NOMO-1 (cell line): ENCODE measurements around the gene COA1.
A peak's percentile ranks its signal among the peaks of the same experiment; 100 is the strongest.
"Not testable (repeated sequence)": the region's sequence is repeated elsewhere in the genome, so short reads cannot be mapped to it uniquely, and the experiment has no call there.

Experiments used
- DNase-seq, 2 experiments: peaks; one replicate each; lab custom pipeline; 2025; ENCODE audit not compliant: unreplicated experiment in 2 of 2; lab: John Stamatoyannopoulos, UW

COA1 gene

DNA sequence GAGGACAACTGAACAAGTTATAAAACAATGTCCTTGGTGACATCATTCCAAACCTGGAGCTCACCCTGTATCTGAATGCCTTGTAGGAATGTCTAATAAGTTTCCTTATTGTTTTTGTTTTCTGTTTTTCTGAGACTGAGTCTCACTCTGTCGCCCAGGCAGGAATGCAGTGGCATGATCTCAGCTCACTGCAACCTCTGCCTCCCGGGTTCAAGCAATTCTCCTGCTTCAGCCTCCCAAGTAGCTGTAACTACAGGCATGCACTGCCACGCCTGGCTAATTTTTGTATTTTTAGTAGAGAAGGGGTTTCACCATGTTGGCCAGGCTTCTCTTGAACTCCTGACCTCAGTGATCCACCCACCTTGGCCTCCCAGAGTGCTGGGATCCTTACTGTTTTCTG is 2.2 kb upstream of the COA1 start:
- not testable (repeated sequence) for DNase-seq

DNA sequence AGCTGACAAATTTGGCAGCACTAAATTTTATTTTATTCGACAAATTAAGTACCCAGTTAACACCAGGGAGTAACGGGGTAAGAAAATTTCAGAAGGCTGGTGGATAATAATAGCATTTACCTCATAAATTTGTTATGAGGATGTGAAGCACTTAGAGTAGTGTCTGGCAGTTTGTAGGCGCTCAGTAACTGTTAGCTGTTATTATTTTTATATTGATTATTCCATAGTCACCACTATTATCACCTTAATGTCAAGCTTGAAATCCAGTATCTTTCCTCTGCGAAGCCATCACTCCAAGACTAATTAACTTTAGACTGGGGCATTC is 563 bp upstream of the COA1 start:
- peak in 1 of 2 experiments; percentile 33 for DNase-seq

DNA sequence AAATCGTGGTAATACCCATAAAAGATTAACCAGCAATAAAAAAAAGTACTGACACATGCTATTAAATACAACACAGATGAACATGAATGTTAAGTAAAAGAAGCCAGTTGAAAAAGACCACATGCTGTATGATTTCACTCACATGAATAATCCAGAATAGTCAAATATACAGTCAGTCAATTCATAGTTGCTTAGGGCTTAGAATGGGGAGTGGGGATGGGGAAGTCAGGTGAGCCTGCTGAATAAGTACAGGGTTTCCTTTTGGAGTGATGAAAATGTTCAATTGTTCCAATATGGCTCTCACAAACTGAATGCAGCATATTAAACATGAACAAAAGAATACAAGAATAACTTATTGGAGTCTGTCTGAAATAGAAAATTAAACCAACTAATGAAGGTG is 1.8 kb downstream of the COA1 start:
- DNase-seq = no peak

DNA sequence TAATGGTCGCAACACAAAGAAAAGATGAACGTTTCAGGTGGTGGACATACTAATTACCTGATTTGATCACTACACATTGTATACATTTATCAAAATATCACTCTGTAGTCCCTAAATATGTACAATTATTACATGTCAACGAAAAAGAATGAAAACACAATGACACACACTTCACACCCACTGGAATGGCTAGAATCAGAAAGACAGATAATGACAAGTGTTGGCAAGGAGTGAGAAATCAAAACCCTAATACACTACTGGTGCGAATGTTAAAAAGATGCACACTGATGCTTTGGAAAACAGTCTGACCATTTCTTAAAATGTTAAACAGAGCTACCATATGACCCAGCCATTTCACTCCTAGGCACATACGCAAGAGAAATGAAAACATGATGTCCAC is 2.3 kb downstream of the COA1 start:
- DNase-seq = no peak

DNA sequence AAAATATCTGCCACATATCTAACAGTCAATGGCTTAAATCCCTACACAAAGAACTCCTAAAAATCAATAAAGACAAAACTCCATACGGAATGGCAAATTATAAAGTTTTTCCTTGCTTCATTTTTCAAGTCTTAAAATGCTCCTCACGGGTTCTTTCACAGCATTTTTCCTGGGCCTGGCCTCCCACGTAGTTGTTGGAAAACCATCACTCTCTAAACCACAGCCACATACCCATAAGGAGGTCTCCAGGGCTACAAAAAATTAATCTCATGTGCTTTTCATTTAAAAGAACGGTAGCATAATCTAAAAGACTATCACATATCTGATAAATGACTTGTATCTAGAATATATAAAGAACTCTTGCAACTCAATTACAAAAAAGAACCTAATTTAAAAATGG is 2.9 kb downstream of the COA1 start:
- no peak for DNase-seq

DNA sequence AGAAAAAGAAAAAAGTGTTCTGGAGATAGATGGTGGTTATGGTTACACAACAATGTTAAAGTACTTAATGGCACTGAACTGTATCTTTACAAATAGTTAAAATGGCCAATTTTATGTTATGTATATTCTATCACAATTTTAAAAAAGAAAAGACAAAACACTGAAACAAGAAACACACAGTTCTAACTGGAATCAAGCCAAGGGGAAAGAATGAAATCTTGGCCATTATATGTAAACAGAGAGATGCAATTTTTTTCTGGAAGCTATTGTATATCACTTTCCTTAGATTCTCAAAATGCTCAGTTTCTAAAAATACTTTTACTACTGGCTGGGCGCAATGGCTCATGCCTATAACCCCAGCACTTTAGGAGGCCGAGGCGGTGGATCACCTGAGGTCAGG is 4.1 kb downstream of the COA1 start:
- no peak for DNase-seq

DNA sequence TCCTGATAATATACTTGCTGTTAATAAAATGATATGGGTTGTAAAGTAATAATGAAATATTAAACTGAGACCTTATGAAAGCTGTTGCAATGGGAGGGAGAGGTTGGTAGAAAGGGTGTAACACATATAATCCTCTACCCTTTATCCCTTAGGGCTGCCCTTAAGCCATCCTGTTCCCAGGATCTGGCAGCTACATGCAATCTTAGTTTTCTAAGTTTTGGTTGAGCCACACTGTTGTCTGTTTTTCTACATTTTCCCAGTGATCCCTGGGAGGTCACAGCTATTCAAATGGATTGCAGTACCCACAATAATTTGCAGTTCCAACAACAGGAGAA is 6.3 kb downstream of the COA1 start:
- no peak for DNase-seq

DNA sequence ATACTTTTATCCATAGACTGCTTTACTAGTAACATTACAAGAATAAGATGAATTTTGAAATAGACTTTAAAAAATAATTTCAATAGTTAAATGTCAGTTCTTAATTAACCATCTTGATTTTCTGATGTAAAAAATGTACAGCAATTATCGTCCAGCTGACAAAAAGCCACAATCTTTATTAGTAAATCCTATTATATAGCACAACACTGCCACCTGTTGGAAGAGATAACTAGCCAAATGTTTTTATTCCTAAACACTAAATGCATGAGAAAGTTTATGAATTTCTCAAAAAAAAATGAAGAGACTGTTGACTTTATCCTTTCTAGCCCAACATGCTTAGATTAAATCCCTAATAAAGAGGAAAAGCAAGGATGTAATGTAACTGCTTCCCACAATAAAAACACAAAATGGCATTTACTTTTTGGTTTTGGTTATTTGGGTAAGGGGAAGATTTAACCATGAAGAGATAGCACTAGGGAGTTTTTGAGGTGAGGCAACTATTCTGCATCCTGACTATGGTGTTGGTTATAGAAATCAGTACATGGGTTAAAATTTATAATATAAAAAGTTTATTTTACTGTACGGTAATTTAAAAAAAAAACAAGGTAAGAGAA is 8.0 kb downstream of the COA1 start:
- peak in 1 of 2 experiments; percentile 43 for DNase-seq

DNA sequence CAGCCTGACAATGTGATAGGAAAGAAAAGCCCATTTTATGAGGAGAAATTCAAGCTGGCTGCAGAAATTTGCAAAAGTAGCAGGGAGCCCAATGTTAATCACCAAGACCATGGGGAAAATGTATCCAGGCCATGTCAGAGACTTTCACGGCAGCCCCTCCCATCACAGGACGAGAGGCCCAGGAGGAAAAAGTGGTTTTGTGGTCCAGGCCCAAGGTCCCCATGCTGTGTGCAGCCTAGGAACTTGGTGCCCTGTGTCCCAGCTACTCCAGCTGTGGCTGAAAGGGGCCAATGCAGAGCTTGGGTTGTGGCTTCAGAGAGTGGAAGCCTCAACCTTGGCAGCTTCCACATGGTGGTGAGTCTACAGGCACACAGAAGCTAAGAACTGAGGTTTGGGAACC is 12.7 kb downstream of the COA1 start:
- no peak for DNase-seq

DNA sequence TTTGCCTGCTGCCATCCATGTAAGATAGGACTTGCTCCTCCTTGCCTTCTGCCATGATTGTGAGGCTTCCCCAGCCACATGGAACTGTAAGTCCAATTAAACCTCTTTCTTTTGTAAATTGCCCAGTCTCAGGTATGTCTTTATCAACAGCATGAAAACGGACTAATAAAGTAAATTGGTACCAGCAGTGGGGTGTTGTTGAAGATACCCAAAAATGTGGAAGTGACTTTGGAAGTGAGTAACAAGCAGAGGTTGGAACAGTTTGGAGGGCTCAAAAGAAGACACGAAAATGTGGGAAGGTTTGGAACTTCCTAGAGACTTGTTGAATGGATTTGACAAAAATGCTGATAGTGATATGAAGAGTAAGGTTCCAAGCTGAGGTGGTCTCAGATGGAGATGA is 13.4 kb downstream of the COA1 start:
- DNase-seq = not testable (repeated sequence)

DNA sequence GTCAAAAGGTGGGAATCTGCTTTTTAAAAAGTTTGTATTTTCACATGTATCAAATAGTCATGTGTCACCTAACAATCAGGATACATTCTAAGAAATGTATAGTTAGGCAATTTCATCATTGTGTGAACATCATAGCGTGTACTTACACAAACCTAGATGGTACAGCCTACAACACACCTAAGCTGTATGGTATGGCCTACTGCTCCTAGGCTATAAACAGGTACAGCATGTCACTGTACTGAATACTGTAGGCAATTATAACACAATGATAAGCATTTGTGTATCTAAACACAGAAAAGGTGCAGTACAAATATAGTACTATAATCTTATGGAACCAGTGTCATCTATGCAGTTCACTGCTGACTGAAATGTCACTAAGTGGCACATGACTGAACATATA is 17.8 kb downstream of the COA1 start:
- DNase-seq = no peak

DNA sequence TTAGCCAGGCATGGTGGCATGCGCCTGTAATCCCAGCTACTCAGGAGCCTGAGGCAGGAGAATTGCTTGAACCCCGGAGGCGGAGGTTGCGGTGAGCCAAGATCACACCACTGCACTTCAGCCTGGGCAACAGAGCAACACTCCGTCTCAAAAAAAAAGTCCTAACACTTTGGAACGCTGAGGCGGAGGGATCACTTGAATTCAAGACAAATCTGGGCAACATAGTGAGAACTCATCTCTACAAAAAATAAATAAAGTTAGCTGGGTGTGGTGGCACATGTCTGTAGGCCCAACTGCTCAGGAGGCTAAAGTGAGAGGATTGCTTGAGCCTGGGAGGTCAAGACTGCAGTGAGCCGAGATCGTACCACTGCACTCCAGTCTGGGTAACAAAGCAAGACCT is 21.3 kb downstream of the COA1 start:
- DNase-seq = not testable (repeated sequence)

DNA sequence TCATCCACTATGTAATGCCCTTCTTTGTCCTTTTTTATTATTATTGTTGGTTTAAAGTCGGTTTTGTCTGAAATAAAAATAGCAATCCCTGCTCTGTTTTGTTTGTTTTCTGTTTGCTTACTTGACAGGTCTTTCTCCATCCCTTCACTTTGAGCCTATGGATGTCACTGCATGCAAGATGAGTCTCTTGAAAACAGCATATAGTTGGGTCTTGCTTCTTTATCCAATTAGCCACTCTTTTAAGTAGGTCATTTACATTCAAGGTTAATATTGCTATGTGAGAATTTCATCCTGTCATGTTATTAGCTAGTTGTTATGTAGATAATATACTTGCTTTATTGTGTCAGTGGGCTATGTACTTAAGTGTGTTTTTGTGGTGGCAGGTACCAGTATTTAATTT is 25.8 kb downstream of the COA1 start:
- no peak for DNase-seq

DNA sequence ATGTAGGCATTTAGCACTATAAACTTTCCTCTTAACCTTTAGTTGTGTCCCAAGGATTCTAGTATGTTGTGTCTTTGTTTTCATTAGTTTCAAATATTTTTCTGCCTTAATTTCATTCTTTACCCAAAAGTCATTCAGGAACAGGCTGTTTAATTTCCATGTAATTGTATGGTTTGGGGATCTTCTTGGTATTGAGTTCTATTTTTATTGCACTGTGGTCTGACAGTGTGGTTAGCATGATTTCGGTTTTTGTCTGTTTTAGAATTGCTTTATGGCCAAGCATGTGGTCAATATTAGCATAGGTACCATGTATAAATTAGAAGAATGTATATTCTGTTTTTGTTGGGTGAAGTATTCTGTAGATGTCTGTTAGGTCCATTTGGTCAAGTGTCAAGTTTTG is 26.3 kb downstream of the COA1 start:
- no peak for DNase-seq

DNA sequence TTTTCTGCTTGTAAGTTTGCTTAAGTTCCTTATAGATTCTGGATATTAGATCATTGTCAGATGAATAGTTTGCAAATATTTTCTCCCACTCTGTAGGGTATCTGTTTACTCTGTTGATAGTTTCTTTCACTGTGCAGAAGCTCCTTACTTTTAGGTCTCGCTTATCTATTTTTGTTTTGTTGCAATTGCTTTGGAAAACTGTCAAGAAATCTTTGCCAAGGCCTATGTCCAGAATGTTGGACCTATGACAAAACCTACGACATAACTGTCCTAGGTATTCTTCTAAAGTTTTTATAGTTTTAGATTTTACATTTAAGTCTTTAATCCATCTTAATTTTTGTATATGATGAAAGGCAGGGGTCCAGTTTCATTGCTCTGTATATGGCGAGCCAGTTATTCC is 27.4 kb downstream of the COA1 start:
- DNase-seq = no peak

DNA sequence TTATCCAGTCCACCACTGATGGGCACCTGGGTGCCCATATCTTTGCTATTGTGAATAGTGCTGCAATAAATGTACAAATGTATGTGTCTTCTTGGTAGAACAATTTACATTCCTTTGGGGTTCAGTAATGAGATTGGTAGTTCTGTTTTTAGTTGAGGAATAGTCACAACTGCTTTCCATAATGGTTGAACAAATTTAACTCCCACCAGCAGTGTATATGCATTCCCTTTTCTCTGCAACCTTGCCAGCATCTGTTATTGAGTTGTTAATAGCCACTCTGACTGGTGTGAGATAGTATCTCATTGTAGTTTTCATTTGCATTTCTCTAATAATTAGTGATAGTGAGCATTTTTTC is 27.8 kb downstream of the COA1 start:
- DNase-seq = no peak

DNA sequence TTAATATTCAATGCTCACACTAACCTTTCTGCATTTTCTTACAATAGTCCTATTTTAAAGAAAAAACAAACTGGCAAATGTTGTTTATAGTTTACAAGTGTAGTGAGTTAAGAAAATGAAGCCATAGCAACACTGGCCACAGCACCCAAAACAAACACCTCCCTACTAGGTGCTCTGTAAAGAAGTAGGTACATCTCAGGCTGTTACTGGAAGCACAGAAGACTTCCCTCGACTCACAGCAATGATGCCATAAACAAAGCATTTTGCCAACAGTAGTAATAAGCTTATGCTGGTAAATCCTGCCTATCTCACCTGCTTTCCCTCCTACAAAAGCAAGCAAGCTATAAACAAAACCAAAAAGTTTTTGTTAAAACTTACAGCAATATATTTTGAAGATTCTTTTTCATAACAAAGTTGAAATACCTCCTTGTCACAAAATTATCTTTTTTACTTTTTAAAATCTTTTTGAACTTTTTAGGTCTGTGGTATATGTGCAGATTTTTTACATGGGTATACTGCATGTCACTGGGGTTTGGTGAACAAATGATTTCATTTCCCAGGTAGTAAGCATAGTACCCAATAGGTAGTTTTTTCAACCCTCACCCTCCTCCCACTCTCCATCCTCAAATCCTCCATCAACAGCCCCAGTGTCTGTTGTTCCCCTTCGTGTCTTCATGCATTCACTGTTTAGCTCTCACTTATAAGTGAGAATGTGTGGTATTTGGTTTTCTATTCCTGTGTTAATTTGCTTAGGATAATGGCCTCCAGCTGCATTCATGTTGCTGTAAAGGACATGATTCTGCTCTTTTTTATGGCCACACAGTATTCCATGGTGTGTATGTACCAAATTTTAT is 28.4 kb downstream of the COA1 start:
- DNase-seq = no peak

DNA sequence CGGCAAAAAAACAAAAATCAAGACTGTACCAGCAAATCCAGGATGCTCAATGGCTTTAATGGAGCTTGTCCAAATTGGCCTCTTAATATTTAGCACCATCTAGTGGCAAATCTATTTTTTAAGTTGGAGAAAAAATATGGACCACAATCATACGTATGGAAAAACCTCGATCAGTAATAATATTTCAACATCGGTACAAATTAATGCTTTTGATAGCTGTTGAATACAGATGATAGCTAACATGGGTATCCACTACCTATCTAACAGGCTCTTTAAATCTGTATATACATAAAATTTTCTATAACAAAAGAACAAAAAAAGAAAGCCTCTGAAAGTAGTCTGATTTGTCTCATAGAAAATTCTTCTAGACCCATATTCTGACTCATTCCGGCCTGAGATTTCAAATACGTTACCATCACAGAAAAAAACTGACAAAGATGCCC is 29.2 kb downstream of the COA1 start:
- peak; percentile 36 to 48 for DNase-seq

DNA sequence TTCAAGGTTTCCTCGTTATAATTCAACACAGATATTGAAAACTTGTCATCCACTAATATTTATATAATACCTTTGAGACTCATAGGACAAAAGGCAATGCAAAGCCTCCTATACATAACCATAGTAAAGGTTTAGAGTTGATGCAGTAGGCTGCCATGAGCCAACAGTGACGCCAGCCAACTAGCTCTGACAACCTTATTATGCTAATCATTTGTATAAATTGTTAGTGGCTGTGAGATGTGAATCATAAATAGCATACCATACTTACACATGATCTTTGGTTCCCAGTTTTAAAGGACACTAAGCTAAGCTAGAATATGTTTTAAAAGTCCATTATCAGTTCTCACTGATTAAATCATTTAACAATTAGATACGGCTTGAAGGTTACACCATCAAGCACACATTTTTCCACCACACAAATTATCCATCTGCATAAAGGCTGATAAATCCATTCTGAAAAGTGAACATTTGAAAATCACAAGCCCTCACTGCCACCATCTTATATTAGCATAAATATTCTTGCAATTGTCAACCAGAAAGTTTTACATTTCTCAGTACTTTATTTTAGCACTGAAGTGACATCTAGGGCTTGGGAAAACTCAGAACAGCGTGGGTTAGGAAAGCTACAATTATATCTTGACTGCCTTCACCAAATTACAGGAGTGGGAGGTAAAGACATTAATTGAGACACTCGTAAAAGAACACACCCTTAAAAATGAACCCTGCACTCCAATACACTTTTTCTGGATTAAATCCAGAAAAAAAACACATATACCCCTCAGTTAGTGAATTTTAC is 30.7 kb downstream of the COA1 start:
- no peak for DNase-seq

DNA sequence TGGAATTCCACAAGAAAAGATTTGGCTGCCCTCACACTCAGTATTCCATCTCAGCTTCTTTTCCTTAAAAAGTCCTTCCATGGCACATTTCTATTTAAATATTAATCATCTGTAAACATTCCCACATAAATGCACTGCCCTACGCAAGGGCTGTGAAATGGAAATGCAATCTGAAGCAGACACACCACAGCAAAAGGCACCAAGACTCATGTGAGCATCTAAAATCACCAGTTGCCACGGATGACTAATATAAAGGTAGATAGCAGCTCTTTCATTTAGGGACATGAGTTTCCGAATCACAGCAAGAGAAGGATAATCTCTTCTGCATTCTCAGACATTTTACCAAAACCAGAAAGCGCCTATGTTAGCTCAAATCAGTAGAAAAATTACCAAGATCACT is 31.6 kb downstream of the COA1 start:
- DNase-seq = no peak

DNA sequence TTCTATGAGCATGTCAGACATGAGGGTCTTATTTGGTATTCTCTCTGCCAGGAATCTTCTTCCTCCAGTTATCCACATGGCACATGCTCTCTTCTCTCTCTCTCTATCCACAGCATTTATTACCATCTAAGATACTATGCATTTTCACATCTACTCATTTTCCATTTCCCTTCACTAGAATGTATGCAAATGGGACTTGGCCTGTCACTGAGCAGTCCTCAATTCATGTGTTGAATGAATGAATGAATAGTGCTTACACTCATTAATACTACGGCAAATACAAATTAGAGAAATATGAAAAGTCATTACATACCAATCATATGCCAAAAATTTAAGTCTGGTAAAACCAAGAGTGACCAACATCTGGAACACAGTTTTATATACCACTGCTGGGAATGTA is 34.0 kb downstream of the COA1 start:
- no peak for DNase-seq

DNA sequence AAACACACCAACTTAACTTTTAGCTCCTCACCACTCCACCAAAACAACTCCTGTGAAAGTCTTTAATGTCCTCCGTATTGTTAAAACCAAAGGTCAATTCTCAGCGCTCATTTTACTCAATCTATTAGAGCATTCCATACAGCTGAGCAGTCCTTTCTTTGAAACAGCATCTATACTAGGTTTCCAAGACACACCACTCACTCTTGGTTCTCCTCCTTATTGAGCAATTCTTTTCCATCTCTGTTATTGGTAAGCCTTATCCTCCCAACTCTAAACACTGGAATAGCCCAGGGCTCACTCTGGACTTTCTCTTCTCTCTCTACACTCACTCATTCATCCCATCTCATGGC is 34.9 kb downstream of the COA1 start:
- DNase-seq = no peak
